AG09309 (cell line): Measurements from ENCODE around the gene TOR1A.
"Not testable (repeated sequence)": the region's sequence is repeated elsewhere in the genome, so short reads cannot be mapped to it uniquely, and the experiment has no call there.

Experiments
- DNase-seq: peaks from one replicate; pipeline ENCODE4 v3.0.0-alpha.2; 2010; ENCODE audit warnings: low read depth
- H3K4me3 ChIP-seq: 2 replicates; pipeline ENCODE4 v1.5.1; 2011; ENCODE audit warnings: mild to moderate bottlenecking, low read depth, low read length, moderate library complexity; ENCODE audit not compliant: control insufficient read depth
- TF ChIP-seq, protein P1 (sequence below): IDR thresholded peaks from 2 replicates; pipeline ENCODE4 v1.5.1; 2011; ENCODE audit warnings: mild to moderate bottlenecking, low read depth, low read length, inconsistent platforms; ENCODE audit not compliant: insufficient read depth, control insufficient read depth; ENCODE audit errors: missing control alignments

The TOR1A gene

DNA sequence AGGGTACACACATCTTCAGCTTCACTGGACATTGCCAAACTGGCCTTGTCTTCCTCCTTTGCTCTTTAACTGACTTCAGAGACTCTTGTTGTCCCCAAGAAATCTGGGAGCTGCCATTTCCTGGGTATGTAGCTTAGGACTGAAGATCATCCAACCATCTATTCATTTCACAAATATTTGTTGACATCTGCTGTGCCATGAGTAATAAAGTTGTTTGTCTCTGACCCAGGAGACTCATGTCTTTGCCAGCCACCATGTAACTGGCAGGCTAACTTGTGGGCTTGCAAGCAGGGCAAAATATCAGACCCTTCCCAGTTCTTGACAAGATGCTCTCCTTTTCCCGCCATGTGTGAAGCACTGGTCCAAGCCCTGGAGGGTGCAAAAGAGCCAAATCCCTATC lies 38.1 kb downstream of the TOR1A start:
- TF ChIP-seq, protein P1, sequence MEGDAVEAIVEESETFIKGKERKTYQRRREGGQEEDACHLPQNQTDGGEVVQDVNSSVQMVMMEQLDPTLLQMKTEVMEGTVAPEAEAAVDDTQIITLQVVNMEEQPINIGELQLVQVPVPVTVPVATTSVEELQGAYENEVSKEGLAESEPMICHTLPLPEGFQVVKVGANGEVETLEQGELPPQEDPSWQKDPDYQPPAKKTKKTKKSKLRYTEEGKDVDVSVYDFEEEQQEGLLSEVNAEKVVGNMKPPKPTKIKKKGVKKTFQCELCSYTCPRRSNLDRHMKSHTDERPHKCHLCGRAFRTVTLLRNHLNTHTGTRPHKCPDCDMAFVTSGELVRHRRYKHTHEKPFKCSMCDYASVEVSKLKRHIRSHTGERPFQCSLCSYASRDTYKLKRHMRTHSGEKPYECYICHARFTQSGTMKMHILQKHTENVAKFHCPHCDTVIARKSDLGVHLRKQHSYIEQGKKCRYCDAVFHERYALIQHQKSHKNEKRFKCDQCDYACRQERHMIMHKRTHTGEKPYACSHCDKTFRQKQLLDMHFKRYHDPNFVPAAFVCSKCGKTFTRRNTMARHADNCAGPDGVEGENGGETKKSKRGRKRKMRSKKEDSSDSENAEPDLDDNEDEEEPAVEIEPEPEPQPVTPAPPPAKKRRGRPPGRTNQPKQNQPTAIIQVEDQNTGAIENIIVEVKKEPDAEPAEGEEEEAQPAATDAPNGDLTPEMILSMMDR = no peak
- no peak overlapping the region for H3K4me3 ChIP-seq
- DNase-seq = no peak

DNA sequence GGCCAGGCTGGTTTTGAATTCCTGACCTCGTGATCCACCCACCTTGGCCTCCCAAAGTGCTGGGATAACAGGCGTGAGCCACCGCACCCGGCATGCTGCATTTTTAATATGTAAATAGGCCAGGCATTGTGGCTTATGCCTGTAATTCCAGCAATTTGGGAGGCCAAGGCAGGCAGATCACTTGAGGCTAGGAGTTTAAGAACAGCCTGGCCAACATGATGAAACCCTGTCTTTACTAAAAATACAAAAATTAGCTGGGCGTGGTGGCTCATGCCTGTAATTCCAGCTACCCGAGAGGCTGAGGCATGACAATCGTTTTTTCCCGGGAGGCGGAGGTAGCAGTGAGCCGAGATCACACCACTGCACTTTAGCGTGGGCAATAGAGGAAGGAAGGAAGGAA lies 39.0 kb downstream of the TOR1A start:
- H3K4me3 ChIP-seq, DNase-seq: not testable (repeated sequence)

DNA sequence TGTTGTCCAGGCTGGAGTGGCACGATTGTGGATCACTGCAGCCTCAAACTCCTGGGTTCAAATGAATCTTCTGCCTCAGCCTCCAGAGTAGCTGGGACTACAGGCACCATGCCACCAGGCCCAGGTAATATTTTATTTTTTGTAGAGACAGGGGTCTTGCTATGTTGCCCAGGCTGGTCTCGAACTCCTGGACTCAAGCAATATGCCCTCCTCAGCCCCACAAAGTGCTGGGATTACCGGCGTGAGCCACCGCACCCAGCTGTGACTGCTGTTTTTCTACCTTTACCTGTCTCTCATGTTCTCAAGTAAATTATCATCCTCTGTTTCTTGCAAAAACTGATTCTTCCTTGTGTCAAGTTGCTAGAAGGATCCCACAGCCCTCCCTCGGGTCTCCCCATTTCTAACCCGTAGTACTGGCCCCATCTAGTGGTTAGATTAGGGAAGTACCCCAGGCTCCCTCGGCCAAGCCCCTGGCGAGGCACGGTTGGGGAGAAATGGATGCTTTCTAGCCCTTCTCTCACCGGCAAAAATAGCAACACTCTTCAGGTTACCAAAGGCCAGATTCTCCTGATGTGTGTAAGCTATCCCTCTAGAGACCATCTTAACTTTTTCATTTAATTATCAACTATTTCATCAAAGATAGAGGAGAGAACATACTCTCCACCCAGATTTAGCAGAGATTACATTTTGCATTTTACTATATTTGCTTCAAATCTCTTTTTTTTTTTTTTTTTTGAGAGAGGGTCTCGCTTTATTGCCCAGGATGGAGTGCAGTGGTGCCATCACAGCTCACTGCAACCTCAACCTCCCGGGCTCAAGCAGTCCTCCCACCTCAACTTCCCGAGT lies 40.2 kb downstream of the TOR1A start:
- TF ChIP-seq, protein P1 = peak; percentile 89
- DNase-seq = peak; percentile 43
- no peak overlapping the region for H3K4me3 ChIP-seq

DNA sequence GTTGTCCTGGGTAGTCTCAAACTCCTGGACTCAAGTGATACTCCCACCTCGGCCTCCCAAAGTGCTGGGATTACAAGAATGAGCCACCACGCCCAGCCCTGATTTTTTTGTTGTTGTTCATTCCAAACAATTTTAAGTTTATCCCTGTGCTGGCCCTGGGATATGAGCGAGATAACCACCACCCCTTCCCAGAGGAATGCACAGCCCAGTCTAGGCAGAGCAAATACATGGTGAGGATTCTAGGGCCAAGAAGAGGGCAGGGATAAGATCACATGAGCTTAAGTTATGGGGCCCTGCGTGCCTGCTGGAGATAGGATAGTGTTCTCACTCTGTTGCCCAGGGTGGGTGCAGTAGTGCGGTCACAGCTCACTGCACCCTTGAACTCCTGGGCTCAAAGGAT lies 42.0 kb downstream of the TOR1A start:
- no peak for DNase-seq
- H3K4me3 ChIP-seq = no peak overlapping the region
- TF ChIP-seq, protein P1 = no peak

DNA sequence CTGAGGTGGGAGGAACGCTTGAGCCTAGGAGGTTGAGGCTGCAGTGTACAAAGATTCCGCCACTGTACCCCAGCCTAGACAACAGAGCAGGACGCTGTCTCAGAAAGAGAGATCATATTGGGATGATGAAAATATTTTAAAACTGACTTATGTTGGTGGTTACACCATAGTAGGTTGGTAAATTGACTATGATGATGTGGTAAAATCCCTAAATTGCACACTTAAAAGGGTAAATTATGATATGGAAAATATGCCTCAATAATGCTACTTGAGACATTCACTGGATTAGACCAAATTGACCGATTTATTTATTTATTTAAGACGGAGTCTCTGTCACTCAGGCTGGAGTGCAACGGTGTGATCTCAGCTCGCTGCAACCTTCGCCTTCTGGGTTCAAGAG lies 42.8 kb downstream of the TOR1A start:
- TF ChIP-seq, protein P1 = no peak
- DNase-seq = no peak
- H3K4me3 ChIP-seq = no peak overlapping the region

DNA sequence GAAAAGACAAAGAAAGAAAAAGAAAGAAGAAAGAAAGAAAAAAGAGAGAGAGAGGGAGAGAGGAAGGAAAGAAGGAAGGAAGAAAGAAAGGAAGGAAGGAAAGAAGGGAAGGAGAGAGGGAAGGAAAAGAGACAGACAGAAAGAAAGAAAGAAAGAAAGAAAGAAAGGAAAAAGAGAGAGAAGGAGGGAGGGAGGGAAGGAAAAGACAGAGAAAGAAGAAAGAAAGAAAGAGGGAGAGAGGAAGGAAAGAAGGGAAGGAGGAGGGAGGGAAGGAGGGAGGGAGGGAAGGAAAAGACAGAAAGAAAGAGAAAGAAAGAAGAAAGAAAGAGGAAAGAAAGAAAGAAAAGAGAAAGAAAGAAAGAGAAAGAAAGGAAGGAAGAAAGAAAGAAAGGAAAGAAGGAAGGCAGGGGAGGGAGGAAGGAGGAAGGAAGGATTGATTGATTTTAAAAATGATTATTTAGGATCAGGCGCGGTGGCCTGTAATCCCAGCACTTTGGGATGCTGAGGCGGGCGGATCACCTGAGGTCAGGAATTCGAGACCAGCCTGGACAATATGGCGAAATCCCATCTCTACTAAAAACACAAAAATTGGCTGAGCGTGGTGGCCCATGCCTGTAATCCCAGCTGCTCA lies 44.3 kb downstream of the TOR1A start:
- no peak for DNase-seq
- H3K4me3 ChIP-seq = no peak overlapping the region
- TF ChIP-seq, protein P1 = no peak

DNA sequence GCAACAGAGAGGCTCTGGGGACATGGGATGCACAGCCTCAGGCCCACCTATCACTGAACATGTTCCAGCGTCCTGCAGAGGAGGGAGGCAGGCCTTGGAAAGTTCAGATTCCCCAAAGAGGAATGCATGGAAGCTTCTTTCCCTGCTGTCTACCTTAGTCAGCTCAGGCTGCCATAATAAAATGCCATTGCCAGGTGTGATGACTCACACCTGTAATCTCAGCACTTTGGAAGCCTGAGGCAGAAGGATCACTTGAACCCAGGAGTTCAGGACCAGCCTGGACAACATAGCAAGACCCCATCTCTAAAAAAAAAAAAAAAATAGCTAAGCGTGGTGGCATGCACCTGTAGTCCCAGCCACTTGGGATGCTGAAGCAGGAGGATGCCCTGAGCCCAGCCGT lies 45.5 kb downstream of the TOR1A start:
- H3K4me3 ChIP-seq = no peak overlapping the region
- TF ChIP-seq, protein P1 = no peak
- DNase-seq = no peak
